ENCODE results near the gene AFF3.
A peak's percentile ranks its signal among the peaks of the same experiment; 100 is the strongest.

AFF3 gene

GRCh38 chr2:99605036-99605435, 537.4 kb downstream of the AFF3 start:
- no peak for DNase-seq (ENCODE audit: low read depth)

- peak; percentile 49 for DNase-seq (ENCODE audit: low read depth)
These were observed 539.9 kb downstream of the AFF3 start for GRCh38 chr2:99602476-99602875.

DNA sequence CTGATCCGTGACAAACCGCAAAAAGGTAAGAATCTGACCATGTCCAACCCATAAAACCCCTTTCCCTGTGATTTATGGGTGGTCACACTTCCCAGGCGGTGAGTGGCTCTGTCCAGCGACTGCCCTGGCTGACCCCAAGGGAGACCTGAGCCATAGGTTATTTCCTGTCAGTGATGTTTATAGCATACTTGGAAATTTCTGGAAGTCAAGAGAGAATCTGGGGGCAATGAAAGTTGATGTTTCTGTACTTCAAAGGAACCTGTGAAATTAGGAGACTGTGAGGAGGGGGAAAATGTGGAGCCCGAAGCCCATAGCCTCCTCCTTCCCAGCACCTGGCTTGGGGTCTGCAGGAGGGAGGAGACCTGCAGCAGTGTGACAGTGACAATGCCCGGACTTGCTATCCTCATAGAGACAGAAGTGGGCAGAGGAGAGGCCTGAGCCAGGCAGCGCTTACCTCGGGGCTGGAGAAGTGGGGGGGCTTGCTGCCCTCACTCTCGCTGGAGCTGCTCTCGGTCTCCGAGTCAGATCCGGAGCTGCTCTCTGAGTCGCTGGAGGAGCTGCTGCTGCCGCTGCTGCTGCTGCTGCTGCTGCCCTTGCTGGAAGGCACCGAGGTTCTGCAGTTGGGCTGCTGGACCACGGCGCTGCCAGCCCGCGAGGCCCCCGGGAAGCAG, 541.3 kb downstream of the AFF3 start:
- peak; percentile 5 for DNase-seq (ENCODE audit: low read depth)

DNA sequence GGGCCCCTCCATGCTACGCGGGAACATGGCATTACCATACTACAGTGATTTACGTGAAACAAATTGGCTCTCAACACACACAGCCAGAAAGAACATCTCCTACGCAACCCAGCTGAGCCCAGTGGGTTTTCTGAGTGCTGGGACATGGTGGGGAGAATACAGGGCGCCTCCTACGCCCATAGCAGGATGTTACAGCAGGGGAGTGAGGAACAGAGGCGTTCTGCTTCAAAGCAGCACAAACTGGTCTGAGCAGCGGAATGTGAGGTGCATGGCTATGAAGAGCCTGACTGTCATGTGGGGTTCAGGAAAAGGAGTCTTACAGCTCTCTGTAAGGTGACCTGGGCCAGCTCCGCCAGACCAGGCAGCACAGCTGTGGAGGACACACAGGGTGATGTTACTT, 543.9 kb downstream of the AFF3 start:
- no peak for DNase-seq (ENCODE audit: low read depth)

- DNase-seq (ENCODE audit: low read depth) = peak; percentile 11
These were observed 544.8 kb downstream of the AFF3 start for GRCh38 chr2:99597616-99598015.

DNA sequence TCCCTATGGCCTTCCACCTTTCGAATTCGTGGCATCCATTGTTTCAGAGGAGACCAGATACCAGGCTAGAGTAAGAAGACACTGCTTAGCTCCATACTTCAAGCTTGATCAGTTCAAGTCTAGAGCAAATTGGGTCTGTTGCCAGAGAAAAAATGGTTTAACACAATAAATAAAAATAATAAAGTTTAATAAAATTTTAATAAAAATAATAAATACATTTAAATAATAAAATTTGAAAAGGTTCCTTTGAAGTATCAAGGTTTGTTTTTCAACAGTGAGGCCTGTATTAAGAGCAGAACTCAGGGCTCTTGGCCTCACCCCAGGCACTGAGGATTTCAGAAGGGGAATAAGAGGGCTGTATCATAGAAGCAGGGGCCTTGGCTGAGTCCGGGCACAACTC, 547.0 kb downstream of the AFF3 start:
- no peak for DNase-seq (ENCODE audit: low read depth)

DNA sequence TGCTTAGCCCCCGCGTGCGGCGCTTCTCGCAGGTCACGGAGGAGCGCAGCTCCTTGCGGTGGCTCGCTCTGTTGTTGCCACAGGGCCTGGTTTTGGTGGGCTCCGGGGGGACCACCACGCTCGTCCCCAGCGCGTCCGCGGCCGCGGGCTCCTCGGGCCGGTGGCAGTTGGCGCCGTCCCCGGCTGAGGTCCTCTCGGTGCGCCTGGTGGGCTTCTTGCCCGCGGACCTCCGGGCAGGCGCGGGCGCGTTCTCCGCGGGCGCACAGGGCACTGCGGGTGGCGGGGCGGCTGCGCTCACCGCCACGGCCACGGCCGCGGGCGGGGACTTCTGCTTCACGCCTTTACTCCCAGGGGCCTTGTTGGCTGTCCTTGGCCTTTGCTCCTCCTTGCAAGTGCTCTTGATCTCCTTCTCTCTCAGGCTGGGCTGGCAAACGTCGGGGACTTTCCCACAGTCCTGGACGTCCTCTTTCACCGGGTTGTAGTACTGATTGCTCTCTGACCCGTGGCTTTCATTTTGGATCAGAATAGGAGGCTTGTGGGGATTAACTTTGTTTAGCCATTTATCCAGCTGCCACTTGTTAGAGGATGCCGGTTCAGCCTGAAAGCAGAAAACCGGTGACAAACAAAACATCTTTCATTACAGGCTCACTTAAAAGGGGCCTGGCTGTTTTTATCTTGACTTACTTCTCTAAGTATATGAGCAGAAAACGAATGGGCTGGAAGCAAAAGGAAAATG, 548.5 kb downstream of the AFF3 start:
- no peak for DNase-seq (ENCODE audit: low read depth)

DNA sequence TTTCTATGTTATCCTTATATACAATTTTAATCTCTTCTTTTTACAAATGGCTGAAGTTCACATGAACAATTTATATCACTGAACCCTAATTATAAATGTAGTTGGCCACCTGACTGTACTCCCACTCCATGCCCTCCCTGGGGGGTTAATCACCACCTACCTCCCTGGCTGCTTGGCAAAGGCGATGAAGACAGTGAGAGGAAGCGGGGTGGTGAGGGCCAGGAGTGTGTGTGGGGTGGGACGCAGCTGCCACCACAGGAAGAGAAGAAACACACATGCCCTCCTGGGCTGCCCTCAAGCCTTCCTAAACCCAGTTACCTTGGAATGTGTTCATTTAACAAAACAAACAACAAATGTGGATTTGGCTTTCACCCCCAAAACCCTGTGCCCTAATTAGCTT, 565.6 kb downstream of the AFF3 start:
- DNase-seq (ENCODE audit: low read depth) = no peak

DNA sequence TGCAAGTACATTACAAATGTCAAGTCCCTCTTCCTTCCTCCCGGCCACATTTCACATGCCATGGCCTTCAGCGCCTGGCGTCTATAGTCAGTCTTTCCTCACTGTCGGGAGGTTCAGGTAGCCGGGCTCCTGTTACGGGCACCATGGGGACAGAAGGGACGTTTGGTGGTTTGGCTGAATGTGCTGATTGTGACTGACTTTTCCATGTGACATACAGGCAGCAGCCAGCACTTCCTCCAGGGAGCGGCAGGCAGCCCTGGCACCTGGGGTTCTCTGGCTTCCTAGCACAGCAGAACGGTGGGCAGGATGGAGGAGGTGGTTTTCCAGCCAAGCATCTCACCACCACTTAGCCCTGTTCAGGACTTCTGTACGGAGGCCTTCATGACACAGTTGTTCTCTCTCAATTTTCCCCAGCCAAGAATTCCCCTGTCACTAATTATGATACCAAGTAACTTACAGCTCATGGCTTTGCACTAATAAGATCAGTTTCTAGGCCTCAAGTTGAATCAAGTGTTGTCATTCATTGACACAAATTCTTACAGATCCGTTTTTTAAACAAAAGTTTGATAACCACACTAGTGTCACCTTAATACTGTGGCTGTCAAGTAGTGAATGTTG, 568.6 kb downstream of the AFF3 start:
- DNase-seq (ENCODE audit: low read depth) = no peak

DNA sequence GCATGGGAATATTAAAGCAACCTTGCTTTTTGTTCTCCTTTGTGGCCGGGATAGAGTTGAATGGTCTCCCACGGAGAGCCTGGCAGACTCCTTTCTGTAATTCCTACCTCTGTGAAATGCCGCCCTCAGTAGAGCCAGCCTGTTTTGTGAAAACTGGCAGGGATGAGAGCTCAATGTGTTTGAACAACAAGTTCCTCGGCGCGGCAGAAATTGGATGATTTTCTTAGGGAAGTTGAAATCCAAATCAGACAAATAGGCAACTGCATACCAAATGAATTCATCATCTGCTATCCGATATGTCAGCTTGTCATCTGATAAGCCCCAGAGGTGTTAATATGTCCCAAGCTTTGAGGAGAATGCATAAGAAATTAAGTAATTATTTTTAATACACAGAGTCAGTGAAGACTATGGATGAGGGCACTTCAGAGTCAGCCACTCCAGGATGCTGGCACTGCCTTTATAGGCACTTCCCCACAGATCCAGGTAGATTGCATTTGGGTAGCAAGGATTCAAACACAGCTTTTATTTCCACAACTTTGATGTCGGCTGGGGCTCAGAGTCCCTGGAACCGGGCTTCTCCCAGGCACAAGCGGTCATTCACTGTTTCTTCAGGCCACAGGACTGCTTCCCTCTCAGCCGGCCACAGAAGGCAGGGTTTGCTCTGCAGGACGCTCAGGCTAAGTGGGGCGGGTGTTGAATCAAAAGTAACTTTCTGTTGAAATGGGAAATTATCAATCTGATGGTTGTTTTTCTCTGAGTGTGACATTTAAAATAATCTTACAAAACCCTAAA, 569.8 kb downstream of the AFF3 start:
- no peak for DNase-seq (ENCODE audit: low read depth)

GRCh38 chr2:99571954-99572353, 570.4 kb downstream of the AFF3 start:
- DNase-seq (ENCODE audit: low read depth) = no peak

- DNase-seq (ENCODE audit: low read depth) = no peak
These were observed 570.9 kb downstream of the AFF3 start for GRCh38 chr2:99571533-99571932.

DNA sequence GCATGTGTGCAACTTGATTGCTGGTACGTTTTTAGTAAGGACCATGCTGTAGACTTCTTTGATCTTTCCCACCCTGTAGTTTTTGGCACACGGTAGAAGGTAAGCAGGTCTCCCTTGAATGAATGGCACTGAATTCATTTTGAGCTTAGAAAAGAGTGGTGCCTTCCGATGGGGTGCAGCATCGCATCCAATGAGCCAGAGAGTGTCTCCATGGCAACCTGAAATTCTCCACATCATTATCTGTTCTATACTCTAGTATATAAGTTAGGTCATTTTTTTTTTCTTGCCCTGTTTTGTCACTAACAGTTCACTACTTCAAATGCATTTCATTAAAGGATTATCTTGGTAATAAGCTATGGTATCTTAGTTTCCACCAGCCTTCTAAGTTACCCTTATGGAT, 571.4 kb downstream of the AFF3 start:
- DNase-seq (ENCODE audit: low read depth) = no peak

GRCh38 chr2:99569386-99569785, 573.0 kb downstream of the AFF3 start:
- DNase-seq (ENCODE audit: low read depth) = no peak

GRCh38 chr2:99565227-99565626, 577.2 kb downstream of the AFF3 start:
- no peak for DNase-seq (ENCODE audit: low read depth)

DNA sequence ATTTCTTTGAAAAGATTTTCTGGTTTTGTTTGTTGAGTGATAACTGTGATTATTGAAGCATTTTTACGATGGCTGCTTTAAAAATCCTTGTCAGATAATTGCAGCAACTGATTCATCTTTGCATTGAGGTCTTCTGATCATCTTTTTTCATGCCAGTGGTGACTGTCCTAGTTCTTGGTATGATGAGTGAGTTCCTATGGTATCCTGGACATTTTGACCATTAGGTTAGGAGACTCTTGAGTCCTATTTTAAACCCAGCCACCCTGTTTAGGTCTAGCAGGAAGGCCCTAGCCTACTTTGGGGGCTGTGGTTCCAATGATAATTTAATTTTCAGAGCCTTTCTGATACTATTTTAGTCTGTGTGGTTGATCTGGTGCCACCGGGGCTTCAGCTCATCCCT, 579.9 kb downstream of the AFF3 start:
- DNase-seq (ENCODE audit: low read depth) = no peak

GRCh38 chr2:99561804-99562203, 580.6 kb downstream of the AFF3 start:
- DNase-seq (ENCODE audit: low read depth) = no peak

DNA sequence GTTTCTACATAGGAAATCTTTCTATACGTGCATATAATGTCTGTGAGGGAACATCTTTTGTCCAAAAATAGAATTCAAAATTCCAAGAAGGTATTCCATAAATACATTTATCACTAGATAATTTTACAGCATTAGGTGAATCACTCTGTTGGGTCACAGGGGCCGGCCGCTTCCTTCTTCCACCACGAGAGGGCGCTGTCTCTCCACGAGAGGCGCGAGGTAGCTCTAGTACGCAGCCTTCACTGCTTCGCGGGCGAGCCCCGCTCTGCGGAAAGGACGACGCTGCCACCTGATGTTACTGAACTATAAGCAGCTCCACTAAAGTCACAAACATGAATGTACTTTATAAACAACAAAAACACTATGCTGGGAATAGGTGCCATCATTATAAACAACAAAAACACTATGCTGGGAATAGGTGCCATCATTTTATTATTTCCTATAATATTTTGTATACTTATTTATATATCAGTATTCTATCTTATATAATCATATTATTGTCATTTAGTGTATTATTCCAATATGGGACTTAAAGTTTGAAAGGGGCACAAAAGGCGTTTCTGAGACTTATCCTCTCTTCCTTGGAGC, 583.2 kb downstream of the AFF3 start:
- peak; percentile 43 for DNase-seq (ENCODE audit: low read depth)

- no peak for DNase-seq (ENCODE audit: low read depth)
These were observed 587.0 kb downstream of the AFF3 start for GRCh38 chr2:99555404-99555803.

DNA sequence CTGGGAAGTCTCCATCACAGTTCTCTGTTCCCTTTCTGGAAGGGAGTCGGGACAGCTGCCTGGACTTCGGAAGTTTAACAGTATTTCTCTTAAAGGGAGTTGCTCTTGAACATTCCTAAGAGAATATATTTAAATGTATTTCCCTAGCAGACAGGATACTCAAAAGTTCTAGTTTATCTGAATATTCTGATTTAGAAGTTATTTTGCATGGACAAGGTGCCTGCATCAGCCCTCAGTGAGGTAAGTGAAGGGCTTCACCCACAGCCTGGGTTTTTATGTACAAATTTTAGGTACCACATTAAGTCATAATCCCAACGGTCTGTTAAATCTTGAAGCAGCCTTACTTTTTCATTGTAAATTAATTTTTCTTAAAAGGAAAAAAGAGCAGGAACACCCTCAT, 587.5 kb downstream of the AFF3 start:
- DNase-seq (ENCODE audit: low read depth) = no peak

DNA sequence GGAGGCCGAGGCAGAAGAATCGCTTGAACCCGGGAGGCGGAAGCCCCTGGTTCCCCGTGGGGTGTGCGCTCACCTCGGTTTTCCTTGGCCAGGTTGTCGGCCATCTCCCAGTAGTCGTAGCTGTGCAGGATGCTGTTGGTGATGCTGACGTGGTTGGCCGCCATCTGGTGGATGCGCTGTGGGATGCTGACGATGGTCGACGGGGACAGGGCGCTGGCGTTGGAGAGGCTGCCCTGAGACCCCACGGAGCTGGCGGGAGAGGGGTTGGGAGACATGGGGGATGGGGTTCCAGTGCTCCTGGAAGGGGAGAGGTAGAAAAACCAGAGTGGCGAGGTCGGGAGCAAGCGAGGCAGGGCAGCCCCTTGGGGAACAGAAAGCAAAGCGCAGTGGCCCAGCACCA, 588.2 kb downstream of the AFF3 start:
- DNase-seq (ENCODE audit: low read depth) = no peak

GRCh38 chr2:99552529-99552928, 589.9 kb downstream of the AFF3 start:
- DNase-seq (ENCODE audit: low read depth) = no peak
